ENCODE measurements around the gene SDHA.
A peak's percentile ranks its signal among the peaks of the same experiment; 100 is the strongest.
"Not testable (repeated sequence)": the region's sequence is repeated elsewhere in the genome, so short reads cannot be mapped to it uniquely, and the experiment has no call there.

SDHA gene

GRCh38 chr5:264338-264737, 46.2 kb downstream of the SDHA start:
- no peak for DNase-seq

DNA sequence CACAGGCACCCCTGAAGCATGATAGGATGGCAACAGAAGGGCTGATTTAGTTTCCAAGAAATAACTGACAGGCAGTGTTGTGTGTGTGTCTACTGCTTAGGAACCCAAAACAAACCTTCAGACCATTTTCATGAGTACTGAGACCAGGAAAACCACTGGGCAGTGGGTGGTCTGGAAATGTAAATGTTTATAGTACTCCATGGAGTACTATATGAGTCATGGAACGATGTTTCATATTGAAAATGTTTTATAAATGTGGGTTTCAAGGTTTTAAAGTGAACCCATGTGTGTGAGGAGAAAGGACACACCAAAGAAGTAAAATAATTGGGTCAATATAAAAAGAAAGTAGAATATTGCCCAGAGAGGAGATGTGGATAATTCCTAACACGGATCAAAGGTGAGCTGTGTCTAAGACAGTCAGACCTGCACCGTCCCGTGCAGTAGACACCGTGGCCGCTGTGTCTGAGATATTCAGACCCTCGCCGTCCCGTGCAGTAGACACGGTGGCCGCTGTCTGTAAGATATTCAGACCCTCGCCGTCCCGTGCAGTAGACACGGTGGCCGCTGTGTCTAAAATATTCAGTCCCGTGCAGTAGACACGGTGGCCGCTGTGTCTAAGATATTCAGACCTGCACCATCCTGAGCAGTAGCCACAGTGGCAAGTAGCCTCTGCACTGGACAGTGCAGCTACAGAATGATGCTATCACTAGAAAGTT, 48.3 kb downstream of the SDHA start:
- DNase-seq, result peak; percentile 77

DNA sequence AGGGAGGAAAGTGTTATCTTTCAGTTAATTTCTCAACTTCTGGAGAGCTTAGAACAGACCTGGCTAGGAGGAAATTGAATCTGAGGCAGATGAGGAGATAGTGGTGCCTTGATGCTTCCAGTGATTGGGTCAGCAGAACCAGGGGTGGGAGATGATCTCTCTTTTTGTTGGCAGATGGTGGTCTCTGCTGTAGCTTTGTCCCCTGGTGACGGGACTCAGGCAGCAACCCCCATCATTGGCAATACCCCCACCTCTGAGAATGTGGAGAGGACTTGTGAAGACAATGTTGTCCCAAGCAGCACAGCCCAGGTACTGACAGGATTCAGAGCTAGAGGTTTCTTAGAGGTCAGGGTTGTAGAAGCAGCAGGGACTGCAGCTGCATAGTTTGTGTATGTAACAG, 49.6 kb downstream of the SDHA start:
- DNase-seq, result no peak

DNA sequence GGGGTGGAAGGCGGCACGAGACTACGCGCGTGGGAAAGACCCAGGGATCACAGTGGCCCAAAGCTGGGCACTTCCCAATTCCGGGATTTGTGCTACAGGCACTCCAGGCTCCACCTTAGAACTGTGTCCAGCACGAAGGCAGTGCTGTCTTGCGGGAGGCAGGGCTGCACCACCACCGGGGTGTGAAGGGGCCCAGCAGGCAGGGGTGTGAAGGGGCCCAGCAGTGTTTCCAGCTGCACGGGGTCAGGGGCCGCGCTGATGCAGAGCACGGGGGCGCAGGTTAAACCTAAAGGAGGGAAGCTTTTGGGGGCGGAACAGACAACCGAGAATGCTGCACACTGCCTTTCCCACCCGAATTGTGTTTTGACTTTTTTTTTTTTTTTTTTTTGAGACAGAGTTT, 52.2 kb downstream of the SDHA start:
- DNase-seq, result no peak

DNA sequence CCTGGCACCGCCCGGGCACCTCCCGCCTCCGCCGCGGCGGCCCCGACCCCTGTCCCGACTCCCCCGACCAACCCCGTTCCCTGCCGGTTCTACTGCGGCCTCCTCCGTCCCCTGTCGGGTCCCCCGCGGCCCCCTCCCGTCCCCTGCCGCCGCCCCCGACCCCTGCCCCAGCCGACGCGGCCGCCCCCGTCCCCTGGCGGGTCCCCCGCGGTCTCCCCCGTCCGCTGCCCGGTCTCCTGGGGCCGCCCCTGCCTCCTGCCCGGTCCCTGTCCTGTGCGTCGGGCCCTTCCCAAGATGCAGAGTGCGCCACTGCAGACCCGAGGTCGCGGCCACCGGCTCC, 53.7 kb downstream of the SDHA start:
- not testable (repeated sequence) for DNase-seq

DNA sequence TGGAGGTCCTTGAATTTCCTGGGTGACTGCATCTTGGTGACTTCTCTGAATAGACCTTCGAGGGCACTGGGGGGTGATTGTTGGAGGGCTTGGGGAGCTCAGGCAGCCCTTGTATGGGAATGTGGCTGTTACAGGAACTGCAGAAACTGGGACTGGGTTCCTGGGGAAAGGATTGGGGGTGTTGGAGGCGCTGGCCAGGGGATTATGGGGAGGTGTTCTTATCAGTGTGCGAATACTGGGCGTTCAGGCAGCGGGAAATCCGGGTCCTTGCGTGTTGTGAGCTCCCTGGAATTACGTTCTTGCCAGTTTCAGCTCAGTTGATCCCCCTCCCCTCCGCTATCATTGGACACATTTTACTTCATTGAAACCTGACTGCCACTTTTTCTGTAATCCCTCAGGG, 55.0 kb downstream of the SDHA start:
- not testable (repeated sequence) for DNase-seq

DNA sequence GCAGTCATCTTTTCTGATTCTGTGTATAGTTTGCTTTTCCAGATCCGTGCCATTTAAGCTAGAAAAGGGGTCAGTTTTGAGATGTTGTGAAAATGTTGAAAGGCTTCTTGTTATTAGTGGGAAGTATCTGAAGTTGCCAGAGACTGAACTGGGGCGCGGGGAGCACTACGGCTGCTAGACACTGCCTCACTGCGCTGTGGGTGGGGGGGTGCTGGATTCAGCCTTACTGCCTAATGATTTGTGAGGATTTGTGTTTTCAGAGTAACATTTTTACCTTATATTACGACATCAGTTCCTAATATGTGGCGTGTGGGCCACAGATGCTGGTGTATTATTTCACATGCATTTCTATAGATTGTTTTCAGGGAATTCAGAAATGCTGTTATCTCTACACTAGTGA, 55.4 kb downstream of the SDHA start:
- not testable (repeated sequence) for DNase-seq

DNA sequence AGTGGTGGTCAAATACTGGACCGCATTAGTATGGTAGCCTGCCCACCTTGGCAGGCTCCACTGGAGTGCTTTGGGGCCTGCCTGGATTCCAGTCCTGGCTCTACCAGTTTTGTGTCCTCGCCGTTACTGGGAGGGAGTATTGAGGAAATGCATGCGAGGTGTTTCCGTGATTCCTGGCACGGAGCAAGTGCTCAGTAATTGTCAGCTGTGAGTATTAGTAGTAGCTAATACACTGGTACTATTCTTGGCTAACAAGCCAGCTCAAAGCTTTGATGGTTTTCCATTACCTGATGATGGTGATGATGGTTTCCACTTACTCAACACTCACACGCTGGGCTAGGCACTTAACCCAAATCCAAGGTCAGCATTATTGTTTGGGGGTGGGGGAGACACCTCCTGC, 56.2 kb downstream of the SDHA start:
- DNase-seq, result not testable (repeated sequence)

- no peak for DNase-seq
These were observed 60.5 kb downstream of the SDHA start for GRCh38 chr5:278646-279045.

- DNase-seq, result not testable (repeated sequence)
These were observed 61.0 kb downstream of the SDHA start for GRCh38 chr5:279051-279665.

GRCh38 chr5:285991-286557, 68.0 kb downstream of the SDHA start:
- DNase-seq, result no peak

GRCh38 chr5:290200-290599, 72.1 kb downstream of the SDHA start:
- not testable (repeated sequence) for DNase-seq

DNA sequence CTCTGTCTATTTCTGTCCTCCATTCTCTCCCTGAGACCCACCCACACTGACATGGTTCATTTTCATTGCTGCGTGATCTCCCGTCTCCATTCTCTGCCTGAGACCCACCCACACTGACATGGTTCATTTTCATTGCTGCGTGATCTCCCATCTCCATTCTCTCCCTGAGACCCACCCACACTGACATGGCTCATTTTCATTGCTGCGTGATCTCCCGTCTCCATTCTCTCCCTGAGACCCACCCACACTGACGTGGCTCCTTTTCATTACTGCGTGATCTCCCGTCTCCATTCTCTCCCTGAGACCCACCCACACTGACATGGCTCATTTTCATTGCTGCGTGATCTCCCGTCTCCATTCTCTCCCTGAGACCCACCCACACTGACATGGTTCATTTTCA, 73.2 kb downstream of the SDHA start:
- DNase-seq, result not testable (repeated sequence)

GRCh38 chr5:294788-295187, 76.7 kb downstream of the SDHA start:
- DNase-seq, result not testable (repeated sequence)

DNA sequence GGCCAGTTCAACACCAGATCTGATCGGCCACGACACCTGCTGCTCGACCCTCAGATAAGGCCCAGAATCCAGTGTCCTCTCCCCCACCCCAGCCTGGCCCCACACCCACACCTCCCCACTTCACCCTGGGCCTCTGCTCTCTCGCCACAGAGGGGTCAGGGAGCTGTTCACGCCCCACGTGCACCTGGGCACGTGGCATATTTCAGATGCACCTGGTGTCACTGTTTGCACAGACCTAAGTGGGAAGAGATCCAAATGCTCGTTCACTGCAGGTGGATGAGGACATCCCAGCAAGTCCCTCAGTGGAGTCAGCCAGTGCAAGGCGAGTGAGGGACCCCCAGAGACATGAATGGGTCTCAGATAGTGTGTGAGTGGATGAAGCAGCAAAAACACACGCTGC, 78.1 kb downstream of the SDHA start:
- DNase-seq, result not testable (repeated sequence)

DNA sequence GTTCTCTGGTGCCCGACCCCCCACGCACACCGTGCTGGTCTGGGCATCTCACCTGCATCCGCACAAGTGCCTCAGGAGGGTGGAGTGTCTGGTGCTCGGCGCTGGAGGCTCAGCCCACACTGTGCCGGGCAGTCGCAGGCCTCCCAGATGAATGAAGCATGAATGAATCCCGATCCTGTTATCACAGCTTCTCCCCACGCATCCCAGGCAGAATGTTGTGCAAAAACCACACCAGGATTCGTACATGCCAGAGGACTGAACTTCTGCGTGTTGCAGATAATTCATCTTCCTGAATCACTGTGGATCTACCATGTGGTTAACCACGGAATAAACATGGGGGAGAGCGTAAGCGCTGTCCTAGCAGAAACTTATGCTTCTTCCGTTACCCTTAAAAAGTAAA, 78.8 kb downstream of the SDHA start:
- DNase-seq, result peak; percentile 82

DNA sequence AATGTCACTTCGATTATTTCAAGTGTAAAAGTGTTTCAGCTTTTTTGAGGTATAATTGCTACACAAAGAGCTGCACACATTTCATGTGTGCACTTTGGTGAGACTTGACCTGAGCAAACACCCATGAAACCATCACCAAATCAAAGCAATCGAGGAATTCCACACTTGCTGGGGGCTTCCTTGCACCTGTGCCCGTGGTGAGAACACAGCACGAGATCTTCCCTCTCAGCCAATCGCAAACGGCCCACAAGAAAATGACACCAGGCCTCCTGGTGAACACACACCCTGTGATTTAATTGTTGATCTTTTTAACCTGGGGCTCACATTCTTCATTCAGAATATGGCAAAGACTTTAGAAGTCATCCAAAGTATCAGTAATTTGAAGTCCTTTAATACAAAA, 79.3 kb downstream of the SDHA start:
- not testable (repeated sequence) for DNase-seq

GRCh38 chr5:297991-298736, 80.0 kb downstream of the SDHA start:
- DNase-seq, result not testable (repeated sequence)

DNA sequence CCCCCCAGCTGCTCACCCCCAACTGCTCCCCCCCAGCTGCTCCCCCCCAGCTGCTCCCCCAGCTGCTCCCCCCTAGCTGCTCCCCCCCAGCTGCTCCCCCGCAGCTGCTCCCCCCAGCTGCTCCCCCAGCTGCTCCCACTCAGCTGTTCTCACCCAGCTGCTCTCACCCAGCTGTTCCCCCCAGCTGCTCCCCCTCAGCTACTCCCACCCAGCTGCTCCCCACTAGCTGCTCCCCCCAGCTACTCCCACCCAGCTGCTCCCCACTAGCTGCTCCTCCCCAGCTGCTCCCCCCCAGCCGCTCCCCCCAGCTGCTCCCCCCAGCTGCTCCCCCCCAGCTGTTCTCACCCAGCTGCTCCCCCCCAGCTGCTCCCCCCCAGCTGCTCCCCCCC, 80.6 kb downstream of the SDHA start:
- DNase-seq, result no peak

- DNase-seq, result not testable (repeated sequence)
These were observed 81.8 kb downstream of the SDHA start for GRCh38 chr5:299921-300320.

- not testable (repeated sequence) for DNase-seq
These were observed 82.7 kb downstream of the SDHA start for GRCh38 chr5:300691-301435.

DNA sequence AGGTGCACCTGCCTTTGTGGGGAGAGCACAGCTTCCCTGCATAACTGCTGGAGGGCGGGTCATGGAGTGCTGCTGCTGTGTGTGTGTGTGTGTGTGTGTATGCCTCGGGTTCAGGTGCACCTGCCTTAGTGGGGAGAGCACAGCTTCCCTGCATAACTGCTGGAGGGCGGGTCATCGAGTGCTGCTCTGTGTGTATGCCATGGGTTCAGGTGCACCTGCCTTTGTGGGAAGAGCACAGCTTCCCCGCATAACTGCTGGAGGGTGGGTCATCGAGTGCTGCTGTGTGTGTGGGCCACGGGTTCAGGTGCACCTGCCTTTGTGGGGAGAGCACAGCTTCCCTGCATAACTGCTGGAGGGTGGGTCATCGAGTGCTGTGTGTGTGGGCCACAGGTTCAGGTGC, 84.3 kb downstream of the SDHA start:
- DNase-seq, result not testable (repeated sequence)

GRCh38 chr5:302966-303365, 84.8 kb downstream of the SDHA start:
- DNase-seq, result no peak

Data from fibroblast of upper back skin (primary cell).